ENCODE results near the gene PTX3. TPM values are rescaled to one million over a fixed set of nuclear protein-coding genes. Genes with fewer than 3 reads are reported as not detected.

Gene PTX3
- total RNA-seq, 1 donor from 2014 or later = 41.2 TPM

DNA sequence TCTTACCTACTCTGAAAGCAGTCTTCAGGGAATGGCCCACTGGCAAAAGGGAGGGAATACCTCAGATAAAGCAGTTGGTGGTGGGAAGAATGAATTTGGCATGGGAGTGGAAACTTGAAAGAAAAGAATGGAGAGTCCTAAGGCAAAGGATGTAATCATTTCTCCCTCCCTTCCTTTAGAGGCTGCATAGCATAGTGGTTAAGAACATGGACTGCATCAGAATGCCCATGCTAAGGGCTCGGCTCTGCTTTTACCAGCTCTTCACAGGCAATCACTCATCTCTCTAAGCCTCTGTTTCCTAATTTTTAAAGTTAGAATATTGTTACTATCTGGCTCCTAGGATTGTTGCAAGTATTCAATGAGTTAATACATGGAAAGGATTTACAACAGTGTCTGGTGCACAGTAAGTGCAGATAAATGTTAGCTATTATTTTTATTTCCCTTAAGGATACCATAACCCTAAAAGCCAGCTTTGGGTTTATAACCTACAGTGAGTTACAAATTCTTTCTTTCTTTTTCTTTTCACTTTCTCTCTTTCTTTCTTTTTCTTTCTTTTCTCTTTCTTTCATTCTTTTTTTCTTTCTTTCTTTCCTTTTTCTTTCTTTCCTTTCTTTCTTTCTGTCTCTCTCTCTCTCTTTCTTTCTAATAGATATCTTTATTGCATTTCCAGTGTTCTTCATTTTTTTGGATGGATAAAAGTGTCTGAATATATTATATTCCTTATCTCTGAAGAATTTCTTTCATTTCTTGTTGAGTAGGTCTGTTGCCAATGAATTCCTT is 43.0 kb downstream of the PTX3 start:
- TF ChIP-seq CTCF (IDR thresholded peaks at IDR 0.05) = no peak
- no peak overlapping the region for H3K4me3 Mint-ChIP-seq (ENCODE audit: unreplicated experiment)
- H3K4me1 Mint-ChIP-seq (ENCODE audit: low read depth) = no peaks in the 10 kb centered on the region
- peaks cover 5% of the 10 kb centered on the region for H3K9me3 Mint-ChIP-seq (ENCODE audit: low read depth)
- H3K27ac Mint-ChIP-seq (ENCODE audit: unreplicated experiment) = no peak overlapping the region
- H3K27me3 Mint-ChIP-seq (ENCODE audit: low read depth) = no peaks in the 10 kb centered on the region
- DNase-seq (ENCODE audit: low spot score) = no peak
- no peaks in the 10 kb centered on the region for H3K36me3 Mint-ChIP-seq (ENCODE audit: low read depth)

DNA sequence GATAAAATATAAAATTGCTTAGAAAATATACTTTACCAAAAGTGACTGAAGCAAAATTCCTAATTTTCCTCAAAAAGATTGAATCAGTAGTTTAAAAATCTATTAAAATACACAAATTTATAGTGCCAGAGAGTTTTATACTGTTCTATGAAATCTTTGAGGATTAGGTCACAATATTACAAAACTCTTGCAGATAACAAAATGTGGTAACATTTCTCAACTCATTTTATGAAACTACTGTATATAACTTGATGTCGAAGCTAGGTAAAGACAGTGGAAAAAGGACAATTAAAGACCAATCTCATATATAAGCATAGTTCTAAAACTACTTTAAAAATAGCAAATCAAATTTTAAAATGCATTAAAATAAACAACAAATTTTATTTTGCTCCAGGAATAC is 50.7 kb downstream of the PTX3 start:
- no peak overlapping the region for H3K27ac Mint-ChIP-seq (ENCODE audit: unreplicated experiment)
- DNase-seq (ENCODE audit: low spot score) = no peak
- no peaks in the 10 kb centered on the region for H3K4me1 Mint-ChIP-seq (ENCODE audit: low read depth)
- H3K27me3 Mint-ChIP-seq (ENCODE audit: low read depth) = no peaks in the 10 kb centered on the region
- no peaks in the 10 kb centered on the region for H3K36me3 Mint-ChIP-seq (ENCODE audit: low read depth)
- H3K4me3 Mint-ChIP-seq (ENCODE audit: unreplicated experiment) = no peak overlapping the region
- TF ChIP-seq CTCF (IDR thresholded peaks at IDR 0.05) = no peak
- H3K9me3 Mint-ChIP-seq (ENCODE audit: low read depth) = peaks cover 2% of the 10 kb centered on the region

DNA sequence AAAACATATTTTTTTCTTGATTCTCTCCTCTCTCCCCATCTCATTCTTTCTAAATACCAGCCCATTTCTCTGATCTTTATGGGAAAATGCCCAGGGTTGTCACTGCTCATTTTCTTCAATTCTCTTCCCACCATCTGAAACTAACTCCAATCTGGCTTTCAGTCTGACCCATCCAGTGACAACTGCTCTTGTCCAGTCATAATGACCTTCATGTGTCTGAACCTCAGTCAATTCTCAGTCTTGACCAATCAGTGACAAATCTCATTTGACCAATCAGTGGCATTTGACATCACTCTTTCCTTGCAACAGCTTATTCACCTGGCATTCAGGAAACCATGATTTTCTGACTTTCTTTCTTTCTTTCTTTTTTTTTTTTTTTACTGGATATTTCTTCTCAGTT is 51.5 kb downstream of the PTX3 start:
- Mint-ChIP-seq H3K27ac (ENCODE audit: unreplicated experiment) (no peak overlapping the region), H3K36me3 (ENCODE audit: low read depth) (no peaks in the 10 kb centered on the region), H3K27me3 (ENCODE audit: low read depth) (no peaks in the 10 kb centered on the region), H3K4me1 (ENCODE audit: low read depth) (no peaks in the 10 kb centered on the region), H3K4me3 (ENCODE audit: unreplicated experiment) (no peak overlapping the region), H3K9me3 (ENCODE audit: low read depth) (no peaks in the 10 kb centered on the region)
- TF ChIP-seq CTCF (IDR thresholded peaks at IDR 0.05) = no peak
- DNase-seq (ENCODE audit: low spot score) = no peak

DNA sequence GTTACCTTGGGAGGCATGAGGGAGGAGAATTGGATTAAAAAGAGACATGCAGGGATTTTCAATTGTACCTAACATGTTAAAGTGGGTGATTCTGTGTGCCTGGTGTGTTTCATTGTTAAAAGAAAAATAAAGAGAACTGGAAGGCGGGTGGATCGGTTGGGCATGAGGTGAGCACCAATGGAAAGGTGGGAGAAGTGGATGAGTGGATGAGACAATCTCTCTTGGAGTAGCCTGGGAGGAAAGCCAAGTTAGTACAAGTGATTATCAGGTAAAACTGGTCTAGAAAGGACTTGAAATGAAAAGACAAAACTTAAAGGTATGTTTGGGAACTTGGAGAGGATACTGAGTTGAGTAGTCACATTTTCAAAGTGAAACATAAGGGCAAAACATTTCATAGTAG is 54.5 kb downstream of the PTX3 start:
- Mint-ChIP-seq H3K9me3 (ENCODE audit: low read depth) (no peaks in the 10 kb centered on the region), H3K27me3 (ENCODE audit: low read depth) (no peaks in the 10 kb centered on the region), H3K4me3 (ENCODE audit: unreplicated experiment) (no peak overlapping the region), H3K4me1 (ENCODE audit: low read depth) (peaks cover 18% of the 10 kb centered on the region), H3K36me3 (ENCODE audit: low read depth) (no peaks in the 10 kb centered on the region), H3K27ac (ENCODE audit: unreplicated experiment) (no peak overlapping the region)
- DNase-seq (ENCODE audit: low spot score) = no peak
- TF ChIP-seq CTCF (IDR thresholded peaks at IDR 0.05) = no peak

Other genes with a start within 250 kb of the PTX3 start
- 2.2 to 4.3 TPM (median 3.1 TPM) in 3 replicates for gene VEPH1, start 66.6 kb downstream of the PTX3 start, total RNA-seq

All from chondrocyte (in vitro differentiated cells).